SK-N-SH (cell line): Measurements from ENCODE around the gene TMEM140. TPM values are rescaled to one million over a fixed set of nuclear protein-coding genes. Genes with fewer than 3 reads are reported as not detected.

Source experiments
- CTCF ChIA-PET: fragments of 300-600, 350-600 bp; formaldehyde crosslinking; extraction: SDS; loops from one replicate; lab custom pipeline; 2021; lab: Yijun Ruan, JAX
- POLR2A ChIA-PET: fragments of 350-600 bp; sonication (Branson Sonifier 250); formaldehyde crosslinking; extraction: SDS; loops from one replicate; lab custom pipeline; 2020; ENCODE audit warnings: antibody characterized with exemption, inconsistent platforms; lab: Yijun Ruan, JAX
- DNase-seq: peaks from one replicate; pipeline ENCODE4 v3.0.0; 2012
- H2AFZ ChIP-seq: fragments of 200-600 bp; sonication (generic); 2 replicates; pipeline ENCODE4 v1.8.1; 2016; ENCODE audit warnings: antibody characterized with exemption, mild to moderate bottlenecking, low read depth
- H3F3A ChIP-seq: fragments of 200-600 bp; sonication (generic); replicated peaks from 2 replicates; pipeline ENCODE3; 2016; ENCODE audit warnings: antibody characterized with exemption, mild to moderate bottlenecking; ENCODE audit not compliant: insufficient read depth
- H3K27ac ChIP-seq, 2 experiments: fragments of 200-500 bp in 1 of 2; fragments of 200-600 bp in 1 of 2; sonication (Bioruptor generic) in 1 of 2; sonication (generic), shearing (Covaris generic) in 1 of 2; 2 replicates each; pipeline versions ENCODE4 v1.5.1 to v1.6.1; 2014 to 2016; ENCODE audit warnings: low read depth in 2 of 2, inconsistent platforms in 1 of 2, low read length in 1 of 2, mild to moderate bottlenecking in 1 of 2, mixed read lengths in 1 of 2
- H3K27me3 ChIP-seq: fragments of 200-600 bp; sonication (generic), shearing (Covaris generic); 2 replicates; pipeline ENCODE4 v1.6.1; 2016; ENCODE audit warnings: mixed run types; ENCODE audit not compliant: insufficient read depth
- H3K36me3 ChIP-seq, 2 experiments: fragments of 200-500 bp in 1 of 2; fragments of 200-600 bp in 1 of 2; sonication (Bioruptor generic) in 1 of 2; sonication (generic) in 1 of 2; replicated peaks in 1 of 2; 2 replicates each; pipeline versions ENCODE3 to v1.5.1; 2014 to 2016; ENCODE audit warnings: low read length in 1 of 2, mild to moderate bottlenecking in 1 of 2; ENCODE audit not compliant: insufficient read depth in 2 of 2, control insufficient read depth in 1 of 2
- H3K4me1 ChIP-seq, 2 experiments: fragments of 200-500 bp in 1 of 2; fragments of 200-600 bp in 1 of 2; sonication (Bioruptor generic) in 1 of 2; sonication (generic), shearing (Covaris generic) in 1 of 2; 2 replicates each; pipeline versions ENCODE4 v1.5.1 to v1.6.1; 2014 to 2016; ENCODE audit warnings: low read depth in 1 of 2, low read length in 1 of 2, mixed run types in 1 of 2; ENCODE audit not compliant: insufficient read depth in 2 of 2, control insufficient read depth in 1 of 2
- H3K4me2 ChIP-seq: fragments of 200-600 bp; sonication (generic), shearing (Covaris generic); 2 replicates; pipeline ENCODE4 v1.6.1; 2017; ENCODE audit warnings: mixed run types
- H3K4me3 ChIP-seq, 2 experiments: fragments of 200-500 bp in 1 of 2; fragments of 200-600 bp in 1 of 2; sonication (Bioruptor generic) in 1 of 2; sonication (generic), shearing (Covaris generic) in 1 of 2; 2 replicates each; pipeline versions ENCODE4 v1.5.1 to v1.8.1; 2014 to 2016; ENCODE audit warnings: low read depth in 2 of 2, inconsistent platforms in 1 of 2, low read length in 1 of 2, mild to moderate bottlenecking in 1 of 2, mixed read lengths in 1 of 2, moderate library complexity in 1 of 2
- H3K79me2 ChIP-seq: fragments of 200-600 bp; sonication (generic); 2 replicates; pipeline ENCODE4 v1.8.1; 2017; ENCODE audit warnings: mild to moderate bottlenecking; ENCODE audit not compliant: insufficient read depth
- H3K9ac ChIP-seq: fragments of 200-600 bp; sonication (generic); 2 replicates; pipeline ENCODE4 v1.6.1; 2017; ENCODE audit warnings: mixed run types
- H3K9me2 ChIP-seq: fragments of 200-600 bp; sonication (generic); 2 replicates; pipeline ENCODE4 v1.6.1; 2017; ENCODE audit warnings: mixed run types
- H3K9me3 ChIP-seq: fragments of 200-600 bp; sonication (generic); 2 replicates; pipeline ENCODE4 v1.6.1; 2017; ENCODE audit warnings: mixed run types, mild to moderate bottlenecking, moderate library complexity
- H4K20me1 ChIP-seq: fragments of 200-600 bp; sonication (generic); 2 replicates; pipeline ENCODE4 v1.6.1; 2017; ENCODE audit warnings: mild to moderate bottlenecking, mixed run types; ENCODE audit not compliant: insufficient read depth
- CHD2 ChIP-seq: fragments of 150-350 bp; IDR thresholded peaks from 2 replicates; pipeline ENCODE4 v1.6.1; 2018; ENCODE audit warnings: low read length; ENCODE audit not compliant: partially characterized antibody
- EP300 ChIP-seq, 2 experiments: IDR thresholded peaks; 2 replicates each; pipeline versions ENCODE4 v1.4.0 to v1.6.1; 2012; ENCODE audit warnings: borderline replicate concordance in 1 of 2, low read depth in 1 of 2, low read length in 1 of 2
- EZH2phosphoT487 ChIP-seq: fragments of 200-600 bp; sonication (generic); IDR thresholded peaks from 2 replicates; pipeline ENCODE4 v1.6.1; 2017; ENCODE audit warnings: low read depth, mixed run types, mild to moderate bottlenecking, antibody characterized with exemption, moderate library complexity, borderline replicate concordance
- FOSL2 ChIP-seq: IDR thresholded peaks from 2 replicates; pipeline ENCODE4 v1.4.0; 2012; ENCODE audit warnings: low read depth, mild to moderate bottlenecking, moderate library complexity, borderline replicate concordance
- FOXJ3 ChIP-seq: sonication (generic); formaldehyde crosslinking; IDR thresholded peaks from 2 replicates; pipeline ENCODE4 v1.5.1; 2020; ENCODE audit warnings: mild to moderate bottlenecking, missing genetic modification reagents
- FOXM1 ChIP-seq: IDR thresholded peaks from 2 replicates; pipeline ENCODE4 v1.4.0; 2012; ENCODE audit warnings: low read depth, mild to moderate bottlenecking
- GABPA ChIP-seq: IDR thresholded peaks from 2 replicates; pipeline ENCODE4 v1.4.0; 2012; ENCODE audit warnings: low read depth, mild to moderate bottlenecking
- MAX ChIP-seq: IDR thresholded peaks from 2 replicates; pipeline ENCODE4 v1.4.0; 2012; ENCODE audit warnings: low read depth
- MEF2A ChIP-seq: IDR thresholded peaks from 2 replicates; pipeline ENCODE4 v1.4.0; 2012; ENCODE audit warnings: low read depth, borderline replicate concordance
- NRF1 ChIP-seq: IDR thresholded peaks from 2 replicates; pipeline ENCODE4 v1.6.1; 2012; ENCODE audit warnings: low read depth, mild to moderate bottlenecking, low read length
- POLR2AphosphoS5 ChIP-seq: IDR thresholded peaks from 2 replicates; pipeline ENCODE4 v1.6.1; 2012; ENCODE audit warnings: low read depth, low read length
- RFX5 ChIP-seq: IDR thresholded peaks from 2 replicates; pipeline ENCODE4 v1.6.1; 2012; ENCODE audit warnings: mild to moderate bottlenecking, improper control_type of control experiment, low read length
- SIN3A ChIP-seq: IDR thresholded peaks from 2 replicates; pipeline ENCODE4 v1.6.1; 2012; ENCODE audit warnings: low read depth, mild to moderate bottlenecking, low read length, moderate library complexity, borderline replicate concordance
- SMC3 ChIP-seq: IDR thresholded peaks from 2 replicates; pipeline ENCODE4 v1.6.1; 2012; ENCODE audit warnings: low read depth, low read length, improper control_type of control experiment
- TAF1 ChIP-seq: IDR thresholded peaks from 2 replicates; pipeline ENCODE4 v1.6.1; 2012; ENCODE audit warnings: low read depth, mild to moderate bottlenecking, low read length, moderate library complexity, borderline replicate concordance
- TCF12 ChIP-seq: IDR thresholded peaks from 2 replicates; pipeline ENCODE4 v1.4.0; 2012
- YY1 ChIP-seq: IDR thresholded peaks from 2 replicates; pipeline ENCODE4 v1.4.0; 2012; ENCODE audit warnings: low read depth, mild to moderate bottlenecking
- WGBS: methylation state at CpG from one replicate; pipeline ENCODE4 v1.1.6; 2017; ENCODE audit warnings: low lambda C conversion rate; 5-methylcytosine and 5-hydroxymethylcytosine counted together
- polyA plus RNA-seq, 3 experiments: library from polyadenylated mRNA; depleted of rRNA; stranded (reverse); fragments of >200 nt; gene quantifications; 2 replicates each; pipeline ENCODE4 v1.2.3, GENCODE V29; 2012
- TF ChIP-seq, protein P1 (sequence below): IDR thresholded peaks from 2 replicates; pipeline ENCODE4; 2012
- TF ChIP-seq, protein P2 (sequence below): IDR thresholded peaks from 2 replicates; pipeline ENCODE4 v1.4.0; 2012; ENCODE audit warnings: low read depth, borderline replicate concordance

The TMEM140 gene
- polyA plus RNA-seq, 1 of the 3 experiments (the other 2 are of a cell fraction) = 0.12 TPM

DNA sequence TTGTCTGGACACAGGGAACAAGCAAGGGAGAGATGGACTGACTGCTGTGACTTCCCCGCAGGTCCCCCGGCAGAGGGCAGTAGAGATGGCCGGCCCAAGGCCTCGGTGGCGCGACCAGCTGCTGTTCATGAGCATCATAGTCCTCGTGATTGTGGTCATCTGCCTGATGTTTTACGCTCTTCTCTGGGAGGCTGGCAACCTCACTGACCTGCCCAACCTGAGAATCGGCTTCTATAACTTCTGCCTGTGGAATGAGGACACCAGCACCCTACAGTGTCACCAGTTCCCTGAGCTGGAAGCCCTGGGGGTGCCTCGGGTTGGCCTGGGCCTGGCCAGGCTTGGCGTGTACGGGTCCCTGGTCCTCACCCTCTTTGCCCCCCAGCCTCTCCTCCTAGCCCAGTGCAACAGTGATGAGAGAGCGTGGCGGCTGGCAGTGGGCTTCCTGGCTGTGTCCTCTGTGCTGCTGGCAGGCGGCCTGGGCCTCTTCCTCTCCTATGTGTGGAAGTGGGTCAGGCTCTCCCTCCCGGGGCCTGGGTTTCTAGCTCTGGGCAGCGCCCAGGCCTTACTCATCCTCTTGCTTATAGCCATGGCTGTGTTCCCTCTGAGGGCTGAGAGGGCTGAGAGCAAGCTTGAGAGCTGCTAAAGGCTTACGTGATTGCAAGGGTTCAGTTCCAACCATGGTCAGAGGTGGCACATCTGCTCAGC, 16.6 kb downstream of the TMEM140 start:
- Histone ChIP-seq H3K4me1 (peaks cover 7 to 29% of the 10 kb centered on the region in 2 experiments; a peak in 3 of 4 replicates), H3K9ac (no peak overlapping the region), H4K20me1 (no peaks in the 10 kb centered on the region), H3K27ac (no peak overlapping the region), H2AFZ (no peak overlapping the region), H3K27me3 (no peaks in the 10 kb centered on the region), H3K4me2 (no peak overlapping the region), H3K9me3 (no peaks in the 10 kb centered on the region), H3K36me3 (peaks cover 44 to 48% of the 10 kb centered on the region in 2 experiments), H3K4me3 (no peak overlapping the region), H3K9me2 (no peaks in the 10 kb centered on the region), H3F3A (peaks cover 5% of the 10 kb centered on the region), H3K79me2 (peaks cover 22% of the 10 kb centered on the region)
- POLR2A ChIA-PET = no interaction called here
- WGBS = 94% methylated on average over 18 of the region's 18 CpGs
- CTCF ChIA-PET = interaction anchor here (0.8 to 2.2 kb wide), 4 partner anchors 53 to 481 kb away, joined by 3 to 8 read pairs (median 4); partner anchors contain the start of gene AGBL3
- TF ChIP-seq POLR2AphosphoS5 (peak; percentile 9; the same call in 1 of the 2 replicates), SMC3 (no peak), FOXM1 (no peak), GABPA (no peak)
- TF ChIP-seq, protein P1, sequence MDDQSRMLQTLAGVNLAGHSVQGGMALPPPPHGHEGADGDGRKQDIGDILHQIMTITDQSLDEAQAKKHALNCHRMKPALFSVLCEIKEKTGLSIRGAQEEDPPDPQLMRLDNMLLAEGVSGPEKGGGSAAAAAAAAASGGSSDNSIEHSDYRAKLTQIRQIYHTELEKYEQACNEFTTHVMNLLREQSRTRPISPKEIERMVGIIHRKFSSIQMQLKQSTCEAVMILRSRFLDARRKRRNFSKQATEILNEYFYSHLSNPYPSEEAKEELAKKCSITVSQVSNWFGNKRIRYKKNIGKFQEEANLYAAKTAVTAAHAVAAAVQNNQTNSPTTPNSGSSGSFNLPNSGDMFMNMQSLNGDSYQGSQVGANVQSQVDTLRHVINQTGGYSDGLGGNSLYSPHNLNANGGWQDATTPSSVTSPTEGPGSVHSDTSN = no peak
- TF ChIP-seq, all 33 proteins: peak for 1
- peak; percentile 27 for DNase-seq

GRCh38 chr7:135165862-135166261, 18.0 kb downstream of the TMEM140 start:
- no peak overlapping the region for H3K4me2 ChIP-seq
- TF ChIP-seq MAX = no peak
- no peak for TF ChIP-seq EP300 (IDR thresholded peaks at IDR 0.05; ENCODE audit: borderline replicate concordance in 1 of 2, low read depth in 1 of 2, low read length in 1 of 2)
- TF ChIP-seq GABPA = no peak
- TF ChIP-seq MEF2A = no peak
- TF ChIP-seq FOXM1 = no peak
- no peak for TF ChIP-seq NRF1
- no peak for TF ChIP-seq FOXJ3
- TF ChIP-seq EZH2phosphoT487 = no peak
- no peak for TF ChIP-seq SIN3A
- no peak for TF ChIP-seq YY1
- no peak for TF ChIP-seq TAF1
- no peak for TF ChIP-seq FOSL2
- TF ChIP-seq, protein P2, sequence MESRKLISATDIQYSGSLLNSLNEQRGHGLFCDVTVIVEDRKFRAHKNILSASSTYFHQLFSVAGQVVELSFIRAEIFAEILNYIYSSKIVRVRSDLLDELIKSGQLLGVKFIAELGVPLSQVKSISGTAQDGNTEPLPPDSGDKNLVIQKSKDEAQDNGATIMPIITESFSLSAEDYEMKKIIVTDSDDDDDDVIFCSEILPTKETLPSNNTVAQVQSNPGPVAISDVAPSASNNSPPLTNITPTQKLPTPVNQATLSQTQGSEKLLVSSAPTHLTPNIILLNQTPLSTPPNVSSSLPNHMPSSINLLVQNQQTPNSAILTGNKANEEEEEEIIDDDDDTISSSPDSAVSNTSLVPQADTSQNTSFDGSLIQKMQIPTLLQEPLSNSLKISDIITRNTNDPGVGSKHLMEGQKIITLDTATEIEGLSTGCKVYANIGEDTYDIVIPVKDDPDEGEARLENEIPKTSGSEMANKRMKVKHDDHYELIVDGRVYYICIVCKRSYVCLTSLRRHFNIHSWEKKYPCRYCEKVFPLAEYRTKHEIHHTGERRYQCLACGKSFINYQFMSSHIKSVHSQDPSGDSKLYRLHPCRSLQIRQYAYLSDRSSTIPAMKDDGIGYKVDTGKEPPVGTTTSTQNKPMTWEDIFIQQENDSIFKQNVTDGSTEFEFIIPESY = no peak
- TF ChIP-seq CHD2 = no peak
- TF ChIP-seq RFX5 = no peak
- no peak for TF ChIP-seq TCF12
- H4K20me1 ChIP-seq = no peaks in the 10 kb centered on the region
- CTCF ChIA-PET = no interaction called here
- H3K36me3 ChIP-seq = peaks cover 44 to 48% of the 10 kb centered on the region in 2 experiments
- H3K9ac ChIP-seq = no peak overlapping the region
- no peak overlapping the region for H3K27ac ChIP-seq
- DNase-seq = no peak
- no peaks in the 10 kb centered on the region for H3K9me2 ChIP-seq
- H3K9me3 ChIP-seq = no peaks in the 10 kb centered on the region
- H2AFZ ChIP-seq = no peak overlapping the region
- peaks cover 9% of the 10 kb centered on the region for H3F3A ChIP-seq
- H3K4me3 ChIP-seq = no peak overlapping the region
- peaks cover 30% of the 10 kb centered on the region for H3K79me2 ChIP-seq
- H3K4me1 ChIP-seq = peaks cover 3 to 26% of the 10 kb centered on the region in 2 experiments; a peak in 3 of 4 replicates
- WGBS = 72% methylated on average over 4 of the region's 4 CpGs
- no peaks in the 10 kb centered on the region for H3K27me3 ChIP-seq
- POLR2A ChIA-PET = interaction anchor here (0.8 kb wide), 1 partner anchor 180 kb away, joined by 3 read pairs; the partner anchor contains the start of gene AGBL3
